UCSD-AML1 (cell line): Measurements from ENCODE around the gene RAB35.

ENCODE experiments used
- DNase-seq: peaks from one replicate; lab custom pipeline; 2025; ENCODE audit not compliant: unreplicated experiment; lab: John Stamatoyannopoulos, UW

The RAB35 gene

GRCh38 chr12:120089796-120090195, 26.8 kb downstream of the RAB35 start:
- DNase-seq: no peak

DNA sequence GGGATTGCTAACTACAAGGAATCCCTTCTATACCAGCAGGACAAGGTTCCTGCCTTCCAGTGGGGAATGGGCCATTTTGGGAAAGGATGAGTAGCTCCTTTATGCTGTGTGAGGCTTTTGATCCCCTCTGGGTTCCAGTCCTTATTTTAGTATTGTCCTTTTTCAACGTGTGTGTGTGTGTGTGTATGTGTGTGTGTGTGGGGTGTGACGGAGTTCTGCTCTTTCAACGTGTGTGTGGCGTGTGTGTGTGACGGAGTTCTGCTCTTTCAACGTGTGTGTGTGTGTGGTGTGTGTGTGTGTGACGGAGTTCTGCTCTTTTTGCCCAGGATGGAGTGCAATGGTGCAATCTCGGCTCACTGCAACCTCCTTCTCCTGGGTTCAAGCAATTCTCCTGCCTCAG, 27.4 kb downstream of the RAB35 start:
- no peak for DNase-seq

DNA sequence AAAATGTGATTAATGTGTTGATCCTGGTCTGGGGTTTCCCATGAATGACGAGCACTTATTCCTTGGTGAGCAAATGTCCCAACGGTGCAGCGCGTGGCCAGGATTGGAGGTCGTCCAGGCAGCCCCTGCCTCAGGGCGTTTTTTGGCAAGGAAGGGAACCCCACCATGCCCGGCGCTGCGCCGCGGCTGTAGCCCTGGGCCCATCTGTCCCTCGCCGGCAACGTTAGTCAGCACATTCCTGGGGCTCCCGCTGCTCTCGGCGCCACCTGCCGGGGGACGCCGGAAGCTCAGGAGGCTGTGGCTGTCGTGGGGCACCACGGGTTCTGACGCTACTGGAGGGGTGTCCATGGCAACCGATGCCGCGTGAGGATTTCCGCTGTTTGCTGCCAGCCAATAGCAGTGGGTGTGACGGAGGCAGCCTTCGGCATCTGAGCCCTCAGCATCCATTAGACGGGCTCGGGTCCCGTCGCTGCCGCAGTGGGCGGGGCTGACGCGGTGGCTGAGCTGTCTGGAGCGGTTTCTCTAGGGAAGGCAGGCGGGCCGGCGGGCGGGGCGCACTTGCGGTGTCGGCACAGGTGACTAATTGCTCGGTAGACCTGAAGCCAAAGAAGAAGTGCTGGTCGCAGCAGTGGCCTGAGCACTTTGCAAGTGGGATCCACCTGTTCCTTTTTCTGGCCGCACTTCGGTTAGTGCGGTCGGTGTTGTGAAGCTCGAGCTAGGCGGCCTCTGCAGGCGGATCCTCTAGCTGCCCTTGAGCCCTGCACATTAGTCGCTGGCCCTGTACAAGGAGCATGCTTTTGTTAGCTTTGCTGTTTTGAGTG, 29.5 kb downstream of the RAB35 start:
- DNase-seq: peak; percentile 99

- DNase-seq: no peak
These were observed 30.5 kb downstream of the RAB35 start for GRCh38 chr12:120085920-120086645.

DNA sequence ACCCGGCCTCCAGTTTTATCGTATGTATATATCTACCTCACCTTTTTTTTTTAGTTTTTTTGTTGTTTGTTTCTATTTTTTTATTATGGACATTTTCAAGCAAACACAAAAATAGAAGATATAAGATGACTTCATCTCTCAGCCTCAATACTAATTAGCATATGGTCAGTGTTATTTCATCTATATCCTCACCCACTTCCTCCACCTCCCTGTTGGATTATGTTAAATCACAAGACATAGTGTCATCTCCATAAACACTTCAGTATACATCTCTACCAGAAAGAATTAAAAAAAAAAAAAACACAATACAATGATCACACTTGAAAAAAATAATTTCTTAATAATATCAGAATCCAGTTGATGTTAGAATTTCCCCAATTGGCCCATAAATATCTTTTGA, 34.9 kb downstream of the RAB35 start:
- DNase-seq: no peak

- no peak for DNase-seq
These were observed 36.8 kb downstream of the RAB35 start for GRCh38 chr12:120079411-120080400.

DNA sequence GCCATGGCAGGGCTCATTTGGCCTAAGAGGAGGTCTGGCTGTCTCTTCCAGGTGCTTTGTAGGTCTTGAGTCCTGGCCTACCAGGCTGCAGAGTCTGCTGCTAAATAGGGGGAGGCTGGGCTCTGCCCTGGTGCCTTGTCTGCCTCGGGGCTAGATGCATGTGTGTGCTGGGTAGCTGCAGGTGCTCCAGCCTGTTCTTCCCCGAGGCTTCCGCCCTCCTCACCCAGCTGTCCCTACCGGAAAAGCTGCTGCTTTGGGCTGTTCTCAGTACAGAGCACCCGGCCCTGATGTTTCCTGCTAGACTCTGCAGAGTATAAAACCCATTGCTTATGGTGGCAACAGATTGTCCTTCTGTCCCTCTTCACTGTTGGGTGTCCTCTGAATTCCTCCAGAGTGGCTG, 37.7 kb downstream of the RAB35 start:
- DNase-seq: no peak

DNA sequence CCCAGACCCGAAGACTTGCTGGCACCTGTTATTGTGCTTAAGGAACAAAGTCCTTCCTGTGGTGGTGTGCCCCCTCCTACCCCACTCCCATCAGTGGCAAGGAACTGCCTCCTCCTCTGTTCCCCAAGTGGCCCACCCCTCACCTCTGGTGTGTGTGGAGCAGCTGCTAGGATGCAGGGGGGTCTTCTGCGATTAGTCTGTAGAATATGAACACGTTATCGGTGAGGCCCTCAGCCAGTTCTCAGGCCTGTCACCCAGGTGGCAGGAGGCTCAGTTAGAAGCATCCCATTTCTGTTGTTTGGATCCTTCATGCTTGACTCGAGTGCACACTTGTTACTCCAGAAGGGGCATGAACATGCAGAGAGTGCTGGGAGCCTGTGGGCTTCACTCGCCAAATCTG, 39.3 kb downstream of the RAB35 start:
- DNase-seq: no peak

- DNase-seq: no peak
These were observed 39.9 kb downstream of the RAB35 start for GRCh38 chr12:120076651-120077050.

GRCh38 chr12:120075034-120075616, 41.4 kb downstream of the RAB35 start:
- DNase-seq: no peak

- DNase-seq: no peak
These were observed 43.9 kb downstream of the RAB35 start for GRCh38 chr12:120072472-120073249.

GRCh38 chr12:120071493-120072020, 45.0 kb downstream of the RAB35 start:
- no peak for DNase-seq

DNA sequence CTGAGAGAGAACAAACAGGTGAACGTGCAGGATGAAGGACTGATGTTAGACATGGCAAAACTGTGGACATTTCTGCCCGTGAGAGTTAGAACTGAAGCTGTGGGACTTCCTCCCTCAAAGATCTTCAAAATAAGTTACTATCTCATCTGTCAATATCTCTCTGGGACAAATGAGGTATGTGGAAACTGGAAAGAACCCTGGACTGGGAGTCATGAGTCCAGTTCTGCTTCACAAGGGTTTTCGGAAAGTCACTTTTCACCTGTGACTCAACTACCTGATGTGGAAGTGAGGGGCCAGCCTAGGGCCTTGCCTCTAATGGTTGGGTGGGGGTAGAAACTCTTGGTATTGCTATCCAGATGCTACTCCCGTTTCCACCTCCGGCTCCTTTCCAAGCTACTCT, 47.3 kb downstream of the RAB35 start:
- DNase-seq: no peak

DNA sequence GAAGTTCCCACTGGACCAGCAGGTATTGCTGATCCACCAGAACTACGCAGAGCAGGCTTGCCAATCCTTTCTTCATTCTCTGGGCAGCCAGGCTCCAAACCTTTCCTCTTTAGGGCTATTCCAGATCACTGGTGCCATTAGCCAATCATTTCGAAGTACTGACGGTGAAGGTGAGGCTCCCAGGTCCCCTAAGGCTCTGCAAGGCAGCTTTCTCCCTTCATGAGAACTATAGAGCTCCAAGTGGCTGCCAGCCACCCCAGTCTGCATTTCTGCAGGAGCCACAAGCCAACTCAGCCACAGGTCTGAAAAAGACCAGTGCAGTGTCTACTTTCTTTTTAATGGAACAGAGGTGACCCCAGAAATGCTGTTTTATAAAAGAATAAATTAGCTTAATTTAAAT, 48.7 kb downstream of the RAB35 start:
- DNase-seq: no peak

DNA sequence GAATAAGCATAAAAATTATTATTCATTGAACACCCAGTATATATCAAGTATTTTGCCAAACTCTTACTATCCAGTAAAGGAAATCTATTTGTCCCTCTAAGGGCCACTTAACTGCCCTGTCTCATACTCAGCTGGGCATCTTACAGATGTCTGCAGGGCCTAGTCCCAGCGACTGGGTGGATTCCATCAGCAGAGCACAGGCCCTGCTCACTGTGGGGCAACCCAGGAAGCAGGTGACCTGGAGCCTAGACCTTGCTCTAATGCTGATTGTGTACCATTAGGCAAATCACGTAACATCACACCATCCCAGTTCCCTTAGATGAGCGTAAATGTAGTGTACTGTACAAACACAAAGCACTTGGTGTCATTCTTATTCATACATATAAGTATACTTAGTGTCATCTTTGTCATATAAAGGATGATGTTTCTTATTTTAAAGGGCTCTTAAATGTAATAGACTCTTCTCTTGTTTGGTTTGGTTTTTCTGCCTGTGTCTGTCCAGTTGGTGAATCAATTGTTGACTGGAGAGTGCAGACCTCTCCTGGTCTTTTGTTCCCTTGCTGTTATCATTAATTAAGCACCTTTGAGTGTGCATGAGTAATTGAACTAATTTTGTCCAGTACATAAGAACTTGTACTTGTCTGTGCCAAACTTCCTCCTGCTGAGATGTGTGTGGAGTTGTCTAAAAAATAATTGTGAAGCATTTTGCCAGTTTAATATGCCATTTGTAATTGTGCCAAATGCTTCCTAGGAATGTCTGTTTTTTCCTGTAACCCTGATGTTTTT, 49.3 kb downstream of the RAB35 start:
- DNase-seq: no peak

DNA sequence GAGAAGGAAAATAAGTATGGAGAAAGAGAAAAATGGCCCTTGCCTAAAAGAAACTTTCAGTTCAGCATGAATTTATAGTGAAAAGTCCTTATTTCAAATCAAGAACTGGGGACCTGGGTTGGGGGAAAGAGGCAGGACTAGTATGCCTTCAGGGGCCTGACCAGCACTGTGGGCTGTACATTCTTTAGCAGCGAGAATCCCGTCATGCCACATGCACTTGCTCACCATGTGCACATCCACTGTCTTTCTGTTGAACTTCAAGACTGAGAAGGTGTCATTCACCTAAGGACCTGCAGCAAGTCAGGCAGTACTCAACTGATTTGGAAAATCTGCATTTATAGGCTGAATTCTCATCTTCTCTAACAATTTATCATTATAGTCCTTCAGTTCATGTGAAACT, 50.2 kb downstream of the RAB35 start:
- DNase-seq: no peak

DNA sequence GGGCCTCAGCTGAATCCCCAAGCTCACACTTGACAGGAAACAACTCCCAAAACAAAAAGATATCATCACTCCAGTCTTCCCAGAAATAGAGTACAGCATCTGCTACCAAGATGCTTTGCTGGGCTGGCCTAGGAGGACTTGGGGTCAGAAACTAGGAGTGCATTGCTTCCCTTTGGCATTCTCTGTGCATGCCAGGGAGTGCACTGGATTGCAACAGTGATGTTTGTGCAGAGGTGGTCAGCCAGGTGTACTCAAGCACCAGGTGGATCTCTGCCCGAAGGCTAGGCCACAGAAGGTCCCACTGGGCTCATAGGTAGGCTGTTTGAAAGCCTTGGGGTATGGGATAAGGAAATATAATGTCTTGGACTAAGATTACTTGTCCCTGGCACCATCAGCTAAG, 51.1 kb downstream of the RAB35 start:
- no peak for DNase-seq

- DNase-seq: no peak
These were observed 52.3 kb downstream of the RAB35 start for GRCh38 chr12:120064054-120064940.
